Loucy (cell line): ENCODE measurements around the gene CROCC.
"Not testable (repeated sequence)": the region's sequence is repeated elsewhere in the genome, so short reads cannot be mapped to it uniquely, and the experiment has no call there.

Experiments used
- H2AFZ ChIP-seq: fragments of 200-600 bp; sonication (generic); 2 replicates; pipeline ENCODE4 v1.6.0; 2016; ENCODE audit warnings: antibody characterized with exemption, mild to moderate bottlenecking, low read length, moderate library complexity
- H3F3A ChIP-seq: fragments of 200-600 bp; 2 replicates; pipeline ENCODE4 v1.6.0; 2016; ENCODE audit warnings: antibody characterized with exemption, low read depth, mild to moderate bottlenecking
- H3K27me3 ChIP-seq: fragments of 200-600 bp; sonication (generic); 2 replicates; pipeline ENCODE4 v1.6.1; 2014; ENCODE audit warnings: low read length, mild to moderate bottlenecking; ENCODE audit not compliant: insufficient read depth, poor library complexity, severe bottlenecking
- H3K36me3 ChIP-seq: fragments of 200-600 bp; sonication (generic); 2 replicates; pipeline ENCODE4 v1.6.1; 2016; ENCODE audit warnings: low read length; ENCODE audit not compliant: insufficient read depth
- H3K4me1 ChIP-seq: fragments of 200-600 bp; sonication (generic); 2 replicates; pipeline ENCODE4 v1.5.1; 2014; ENCODE audit warnings: low read length, mild to moderate bottlenecking; ENCODE audit not compliant: insufficient read depth, poor library complexity, severe bottlenecking
- H3K4me2 ChIP-seq: fragments of 200-600 bp; sonication (generic); 2 replicates; pipeline ENCODE4 v1.6.0; 2014; ENCODE audit warnings: antibody characterized with exemption, low read length, low read depth, mild to moderate bottlenecking; ENCODE audit not compliant: poor library complexity, severe bottlenecking
- H3K4me3 ChIP-seq: fragments of 200-600 bp; sonication (generic); 2 replicates; pipeline ENCODE4 v1.5.1; 2014; ENCODE audit warnings: low read length, mild to moderate bottlenecking, mixed read lengths; ENCODE audit not compliant: poor library complexity, severe bottlenecking
- H3K79me2 ChIP-seq: fragments of 200-600 bp; sonication (generic); 2 replicates; pipeline ENCODE4 v1.6.1; 2014; ENCODE audit warnings: low read length; ENCODE audit not compliant: insufficient read depth
- H3K9ac ChIP-seq: fragments of 200-600 bp; sonication (generic); 2 replicates; pipeline ENCODE4 v1.6.0; 2014; ENCODE audit warnings: mild to moderate bottlenecking, low read depth, low read length, moderate library complexity; ENCODE audit not compliant: poor library complexity, severe bottlenecking
- H3K9me2 ChIP-seq: fragments of 200-600 bp; sonication (generic); replicated peaks from 2 replicates; pipeline ENCODE4 v1.6.1; 2016; ENCODE audit warnings: low read depth, low read length, mixed read lengths
- H3K9me3 ChIP-seq: fragments of 200-600 bp; sonication (generic); 2 replicates; pipeline ENCODE4 v1.6.1; 2014; ENCODE audit warnings: mild to moderate bottlenecking, antibody characterized with exemption, low read length, low read depth; ENCODE audit not compliant: insufficient read depth
- H4K20me1 ChIP-seq: fragments of 200-600 bp; sonication (generic); 2 replicates; pipeline ENCODE4 v1.6.0; 2014; ENCODE audit warnings: antibody characterized with exemption, low read length, mild to moderate bottlenecking; ENCODE audit not compliant: insufficient read depth, poor library complexity, severe bottlenecking
- EZH2phosphoT487 ChIP-seq: fragments of 200-600 bp; IDR thresholded peaks from 2 replicates; pipeline ENCODE4 v1.6.1; 2018; ENCODE audit warnings: antibody characterized with exemption, mild to moderate bottlenecking, moderate library complexity, borderline replicate concordance
- TF ChIP-seq, protein P1 (sequence below): fragments of 200-600 bp; sonication (generic); conservative IDR thresholded peaks from 2 replicates; pipeline ENCODE4 v1.5.1; 2014; ENCODE audit warnings: mild to moderate bottlenecking, antibody characterized with exemption, low read length

The CROCC gene

GRCh38 chr1:16926491-16927073, 4.9 kb downstream of the CROCC start:
- Histone ChIP-seq H4K20me1 (no peaks in the 10 kb centered on the region), H3K4me2 (no peak overlapping the region), H3K9me3 (no peaks in the 10 kb centered on the region), H2AFZ (no peak overlapping the region), H3K4me1 (peaks cover 24% of the 10 kb centered on the region), H3K27me3 (no peaks in the 10 kb centered on the region), H3K79me2 (peaks cover 7% of the 10 kb centered on the region; the same call in 1 of the 2 replicates), H3K36me3 (no peaks in the 10 kb centered on the region), H3F3A (no peaks in the 10 kb centered on the region), H3K9ac (no peak overlapping the region), H3K4me3 (no peak overlapping the region), H3K9me2 (no peaks in the 10 kb centered on the region)
- TF ChIP-seq, protein P1, sequence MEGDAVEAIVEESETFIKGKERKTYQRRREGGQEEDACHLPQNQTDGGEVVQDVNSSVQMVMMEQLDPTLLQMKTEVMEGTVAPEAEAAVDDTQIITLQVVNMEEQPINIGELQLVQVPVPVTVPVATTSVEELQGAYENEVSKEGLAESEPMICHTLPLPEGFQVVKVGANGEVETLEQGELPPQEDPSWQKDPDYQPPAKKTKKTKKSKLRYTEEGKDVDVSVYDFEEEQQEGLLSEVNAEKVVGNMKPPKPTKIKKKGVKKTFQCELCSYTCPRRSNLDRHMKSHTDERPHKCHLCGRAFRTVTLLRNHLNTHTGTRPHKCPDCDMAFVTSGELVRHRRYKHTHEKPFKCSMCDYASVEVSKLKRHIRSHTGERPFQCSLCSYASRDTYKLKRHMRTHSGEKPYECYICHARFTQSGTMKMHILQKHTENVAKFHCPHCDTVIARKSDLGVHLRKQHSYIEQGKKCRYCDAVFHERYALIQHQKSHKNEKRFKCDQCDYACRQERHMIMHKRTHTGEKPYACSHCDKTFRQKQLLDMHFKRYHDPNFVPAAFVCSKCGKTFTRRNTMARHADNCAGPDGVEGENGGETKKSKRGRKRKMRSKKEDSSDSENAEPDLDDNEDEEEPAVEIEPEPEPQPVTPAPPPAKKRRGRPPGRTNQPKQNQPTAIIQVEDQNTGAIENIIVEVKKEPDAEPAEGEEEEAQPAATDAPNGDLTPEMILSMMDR: no peak
- no peak for TF ChIP-seq EZH2phosphoT487

DNA sequence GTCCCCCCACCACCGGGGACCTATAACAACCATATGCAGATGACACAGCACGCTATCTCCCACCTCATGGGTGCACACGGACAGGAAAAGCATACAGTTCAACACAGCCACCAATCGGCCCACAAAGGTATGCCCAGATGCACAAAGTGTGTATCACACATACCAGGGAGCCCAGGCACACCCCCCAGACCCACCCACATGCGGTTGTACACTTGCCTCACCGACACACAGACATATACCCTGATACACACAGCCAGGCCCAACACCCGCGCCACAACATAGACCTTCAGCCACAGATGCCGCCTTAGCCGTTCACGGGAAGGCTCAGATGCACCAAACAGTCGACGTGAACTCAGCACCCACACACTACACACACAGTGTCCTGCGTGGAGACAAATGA, 5.5 kb downstream of the CROCC start:
- Histone ChIP-seq H3K9me2 (no peaks in the 10 kb centered on the region), H2AFZ (no peak overlapping the region), H3K36me3 (no peaks in the 10 kb centered on the region), H3F3A (no peaks in the 10 kb centered on the region), H3K79me2 (peaks cover 7% of the 10 kb centered on the region; the same call in 1 of the 2 replicates), H3K4me2 (no peak overlapping the region), H3K4me1 (peaks cover 18% of the 10 kb centered on the region), H3K9ac (no peak overlapping the region), H3K27me3 (no peaks in the 10 kb centered on the region), H4K20me1 (no peaks in the 10 kb centered on the region), H3K4me3 (no peak overlapping the region), H3K9me3 (no peaks in the 10 kb centered on the region)
- TF ChIP-seq EZH2phosphoT487: no peak
- TF ChIP-seq, protein P1: no peak

GRCh38 chr1:16927711-16928485, 6.2 kb downstream of the CROCC start:
- H3K4me1 ChIP-seq: peaks cover 14% of the 10 kb centered on the region
- H3K4me3 ChIP-seq: no peak overlapping the region
- H3K9me2 ChIP-seq: no peaks in the 10 kb centered on the region
- H3K9me3 ChIP-seq: no peaks in the 10 kb centered on the region
- no peaks in the 10 kb centered on the region for H3F3A ChIP-seq
- peaks cover 2% of the 10 kb centered on the region; the same call in 1 of the 2 replicates for H3K79me2 ChIP-seq
- no peak for TF ChIP-seq EZH2phosphoT487
- TF ChIP-seq, protein P1: no peak
- no peak overlapping the region for H2AFZ ChIP-seq
- no peaks in the 10 kb centered on the region for H3K36me3 ChIP-seq
- H3K27me3 ChIP-seq: no peaks in the 10 kb centered on the region
- H4K20me1 ChIP-seq: no peaks in the 10 kb centered on the region
- H3K9ac ChIP-seq: no peak overlapping the region
- no peak overlapping the region for H3K4me2 ChIP-seq

DNA sequence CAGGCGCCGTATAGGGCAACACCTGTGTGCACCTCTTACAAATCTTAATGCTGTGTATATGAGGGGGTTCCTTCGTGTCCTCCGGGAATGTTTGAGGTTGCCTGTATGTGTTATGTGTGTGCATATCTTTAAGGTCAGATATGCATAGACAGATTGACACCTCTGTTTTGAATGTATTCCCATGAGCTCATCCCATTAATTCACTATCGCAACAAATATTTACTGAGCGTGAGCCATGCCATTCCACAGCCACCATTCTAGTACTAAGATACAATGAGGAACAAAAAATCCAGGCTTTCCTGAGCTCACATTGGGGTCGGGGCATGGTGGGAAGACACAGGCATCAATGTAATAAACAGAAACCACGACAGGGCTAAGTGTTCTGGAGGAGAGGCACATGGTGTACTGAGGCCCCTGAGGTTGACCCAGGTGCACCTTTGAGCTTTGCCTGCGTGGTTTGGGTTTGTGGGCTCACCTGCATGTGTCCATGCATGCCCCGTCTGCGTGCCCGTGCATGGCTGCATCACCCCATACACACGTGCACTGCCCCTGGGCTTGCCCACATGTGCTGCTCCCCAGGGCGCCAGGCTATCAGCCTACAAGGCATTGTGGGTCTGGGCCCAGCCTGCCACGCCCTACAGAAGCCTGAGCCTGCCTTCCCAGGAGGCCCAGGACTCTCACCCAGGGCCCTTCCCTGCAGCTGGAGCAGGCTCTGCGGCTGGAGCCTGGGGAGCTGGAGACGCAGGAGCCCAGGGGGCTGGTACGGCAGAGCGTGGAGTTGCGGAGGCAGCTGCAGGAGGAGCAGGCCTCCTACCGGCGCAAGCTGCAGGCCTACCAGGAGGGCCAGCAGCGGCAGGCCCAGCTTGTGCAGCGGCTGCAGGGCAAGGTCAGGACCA, 7.7 kb downstream of the CROCC start:
- not testable (repeated sequence) for H3F3A ChIP-seq

More for the DNA sequence above, 7.7 kb downstream of the CROCC start:
- not testable (repeated sequence) for H3K4me2 ChIP-seq, H3K79me2 ChIP-seq, H2AFZ ChIP-seq, H4K20me1 ChIP-seq, H3K36me3 ChIP-seq, H3K9me3 ChIP-seq, H3K27me3 ChIP-seq, H3K4me3 ChIP-seq, H3K9ac ChIP-seq, H3K9me2 ChIP-seq
- H3K4me1 ChIP-seq: peaks cover 14% of the 10 kb centered on the region
